Common myeloid progenitor, CD34-positive (primary cell): ENCODE results near the gene MT1B.

Source experiments
- CTCF ChIA-PET: fragments of 350-600 bp; sonication (Branson Sonifier 250); formaldehyde crosslinking; loops from one replicate; lab custom pipeline; 2021; ENCODE audit warnings: antibody characterized with exemption; lab: Charles Lee
- POLR2A ChIA-PET: fragments of 350-600 bp; sonication (Branson Sonifier 250); formaldehyde crosslinking; loops from one replicate; lab custom pipeline; 2021; ENCODE audit warnings: antibody characterized with exemption; lab: Charles Lee
- DNase-seq, 3 donors: peaks; one replicate each; pipeline versions ENCODE4 v3.0.0 to v3.0.0-alpha.2; 2013
- H3K27ac ChIP-seq, 2 experiments: 1 replicate in 1 of 2; 2 replicates in 1 of 2; pipeline ENCODE4 v1.7.0; 2013; ENCODE audit warnings: inconsistent platforms in 2 of 2, low read length in 2 of 2, mild to moderate bottlenecking in 2 of 2, low read depth in 1 of 2, moderate library complexity in 1 of 2; ENCODE audit not compliant: severe bottlenecking in 2 of 2, insufficient read depth in 1 of 2, poor library complexity in 1 of 2
- H3K27me3 ChIP-seq, 5 experiments: replicated peaks in 2 of 5; 1 replicate in 3 of 5; 2 replicates in 2 of 5; pipeline versions ENCODE4 v1.6.1 to v1.7.0; 2013; ENCODE audit warnings: low read length in 4 of 5, mild to moderate bottlenecking in 2 of 5, moderate library complexity in 2 of 5, inconsistent platforms in 1 of 5; ENCODE audit not compliant: insufficient read depth in 5 of 5, control insufficient read depth in 4 of 5
- H3K36me3 ChIP-seq, 4 experiments: 1 replicate in 2 of 4; 2 replicates in 2 of 4; pipeline versions ENCODE4 v1.6.1 to v1.7.0; 2013; ENCODE audit warnings: low read length in 3 of 4, control low read depth in 1 of 4, mild to moderate bottlenecking in 1 of 4; ENCODE audit not compliant: control insufficient read depth in 4 of 4, insufficient read depth in 4 of 4
- H3K4me1 ChIP-seq, 4 experiments: 1 replicate in 3 of 4; 2 replicates in 1 of 4; pipeline versions ENCODE4 v1.6.1 to v1.7.1; 2013; ENCODE audit warnings: low read length in 3 of 4, mild to moderate bottlenecking in 3 of 4, control low read depth in 1 of 4, inconsistent platforms in 1 of 4, moderate library complexity in 1 of 4; ENCODE audit not compliant: control insufficient read depth in 4 of 4, insufficient read depth in 4 of 4; ENCODE audit errors: control extremely low read depth in 1 of 4
- H3K4me3 ChIP-seq, 7 experiments: 1 replicate in 4 of 7; 2 replicates in 3 of 7; pipeline versions ENCODE4 v1.5.1 to v1.7.0; 2013; ENCODE audit warnings: mild to moderate bottlenecking in 7 of 7, low read length in 6 of 7, moderate library complexity in 6 of 7, inconsistent platforms in 2 of 7, low read depth in 2 of 7, control low read depth in 1 of 7; ENCODE audit not compliant: insufficient read depth in 4 of 7, control insufficient read depth in 1 of 7; ENCODE audit errors: extremely low read depth in 1 of 7
- H3K9me3 ChIP-seq, 5 experiments: 1 replicate in 4 of 5; 2 replicates in 1 of 5; pipeline versions ENCODE4 v1.6.1 to v1.7.1; 2013; ENCODE audit warnings: low read length in 4 of 5, mild to moderate bottlenecking in 2 of 5, inconsistent platforms in 1 of 5, low read depth in 1 of 5, moderate library complexity in 1 of 5; ENCODE audit not compliant: control insufficient read depth in 4 of 5, insufficient read depth in 2 of 5; ENCODE audit errors: control extremely low read depth in 1 of 5
- WGBS: methylation state at CpG from one replicate; pipeline ENCODE4 v1.1.5; 2013; ENCODE audit not compliant: insufficient coverage; 5-methylcytosine and 5-hydroxymethylcytosine counted together

Gene MT1B

DNA sequence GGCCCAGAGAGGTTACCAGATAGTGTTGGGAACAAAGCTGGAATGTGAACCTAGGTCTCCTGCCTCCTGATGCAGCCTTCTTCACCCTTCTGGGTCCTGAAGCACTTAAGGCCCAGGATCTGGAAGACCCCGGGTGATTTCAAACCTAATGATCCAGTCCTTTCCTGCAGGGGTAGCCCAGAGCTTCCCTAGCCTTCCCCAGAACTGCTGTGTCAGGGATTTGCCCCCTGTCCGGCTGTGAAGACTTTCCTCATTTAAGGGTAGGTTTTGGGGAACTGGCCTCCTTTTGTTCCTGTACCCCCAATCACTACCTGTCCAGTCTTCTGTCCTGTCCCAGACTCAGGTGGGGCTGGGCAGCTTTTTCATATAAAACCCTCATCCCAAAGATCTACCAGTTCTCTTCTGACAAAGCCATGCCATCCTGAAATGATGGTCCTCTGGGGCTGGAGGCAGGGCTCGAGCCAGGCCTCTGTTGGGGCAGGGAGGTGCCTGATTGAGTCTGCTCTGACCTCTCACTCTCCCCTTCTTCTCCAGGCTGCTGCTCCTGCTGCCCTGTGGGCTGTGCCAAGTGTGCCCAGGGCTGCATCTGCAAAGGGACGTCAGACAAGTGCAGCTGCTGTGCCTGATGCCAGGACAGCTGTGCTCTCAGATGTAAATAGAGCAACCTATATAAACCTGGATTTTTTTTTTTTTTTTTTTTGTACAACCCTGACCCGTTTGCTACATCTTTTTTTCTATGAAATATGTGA lies 31.9 kb downstream of the MT1B start:
- no peak for DNase-seq
- ChIA-PET CTCF (interaction anchor here (0.6 to 1.8 kb wide), 7 partner anchors 10 to 18 kb away, joined by 3 to 6 read pairs (median 4); partner anchors contain the start of gene MT1G), POLR2A (no interaction called here)
- H3K27me3 ChIP-seq, result peaks cover 0 to 26% (median 16%) of the 10 kb centered on the region in 5 experiments
- H3K4me1 ChIP-seq, result peaks cover 0 to 16% (median 13%) of the 10 kb centered on the region in 4 experiments
- no peak overlapping the region for H3K27ac ChIP-seq
- H3K36me3 ChIP-seq, result no peaks in the 10 kb centered on the region
- H3K9me3 ChIP-seq, result peaks cover 0 to 11% (median 5%) of the 10 kb centered on the region in 5 experiments
- no peak overlapping the region for H3K4me3 ChIP-seq
- WGBS, result 96% methylated on average over 3 of the region's 5 CpGs

DNA sequence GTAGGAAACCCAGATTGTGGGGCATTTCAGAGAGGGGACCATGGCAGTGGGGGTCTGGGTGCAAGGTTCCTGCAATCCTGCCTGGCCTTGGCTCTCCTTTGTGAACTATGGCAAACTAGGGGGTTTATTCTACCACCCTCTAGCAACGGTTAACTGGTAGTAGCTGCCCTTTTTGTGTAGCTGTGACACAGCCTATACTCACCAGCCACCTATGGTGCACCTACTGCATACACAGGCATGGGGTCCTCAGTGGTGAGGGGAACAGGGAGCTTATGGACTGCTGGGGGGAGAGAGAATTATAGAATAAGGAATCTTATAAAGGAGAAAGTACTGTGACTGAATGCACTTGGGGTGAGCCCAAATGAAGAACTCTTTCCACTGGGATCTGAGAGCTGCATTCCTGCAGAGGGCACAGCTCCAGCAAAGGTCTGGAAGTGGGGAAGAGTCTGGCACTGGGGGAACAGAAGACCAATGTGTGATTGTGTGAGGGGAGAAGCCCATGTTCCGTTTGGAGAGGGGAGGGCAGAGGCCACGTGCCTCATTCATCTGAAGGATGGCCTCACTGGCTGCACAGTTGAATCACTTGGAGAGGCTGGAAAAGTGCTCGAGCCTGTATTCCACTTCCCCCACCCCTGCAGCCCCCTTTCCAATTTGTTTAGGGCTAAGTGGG lies 32.7 kb downstream of the MT1B start:
- H3K4me1 ChIP-seq, result peaks cover 0 to 16% (median 13%) of the 10 kb centered on the region in 4 experiments
- WGBS, result 71% methylated on average over 2 of the region's 4 CpGs
- peaks cover 0 to 26% (median 18%) of the 10 kb centered on the region in 5 experiments for H3K27me3 ChIP-seq
- no peak overlapping the region for H3K4me3 ChIP-seq
- DNase-seq, result no peak
- ChIA-PET CTCF (interaction anchor here (0.6 to 1.6 kb wide), 5 partner anchors 11 to 18 kb away, joined by 3 to 5 read pairs (median 3); no protein-coding TSS in a partner anchor), POLR2A (no interaction called here)
- no peak overlapping the region for H3K27ac ChIP-seq
- peaks cover 0 to 11% (median 5%) of the 10 kb centered on the region in 5 experiments for H3K9me3 ChIP-seq
- H3K36me3 ChIP-seq, result no peaks in the 10 kb centered on the region

GRCh38 chr16:56684926-56685590 lies 33.4 kb downstream of the MT1B start:
- no peak overlapping the region for H3K27ac ChIP-seq
- ChIA-PET POLR2A (no interaction called here), CTCF (interaction anchor here (1.0 to 1.3 kb wide), 2 partner anchors 11 to 17 kb away, joined by 3 to 4 read pairs; no protein-coding TSS in a partner anchor)
- H3K4me1 ChIP-seq, result peaks cover 0 to 16% (median 13%) of the 10 kb centered on the region in 4 experiments
- peaks cover 0 to 26% (median 18%) of the 10 kb centered on the region in 5 experiments for H3K27me3 ChIP-seq
- H3K4me3 ChIP-seq, result no peak overlapping the region
- H3K9me3 ChIP-seq, result peaks cover 0 to 11% (median 5%) of the 10 kb centered on the region in 5 experiments
- no peak for DNase-seq
- 100% methylated on average over 4 of the region's 4 CpGs for WGBS
- H3K36me3 ChIP-seq, result no peaks in the 10 kb centered on the region

DNA sequence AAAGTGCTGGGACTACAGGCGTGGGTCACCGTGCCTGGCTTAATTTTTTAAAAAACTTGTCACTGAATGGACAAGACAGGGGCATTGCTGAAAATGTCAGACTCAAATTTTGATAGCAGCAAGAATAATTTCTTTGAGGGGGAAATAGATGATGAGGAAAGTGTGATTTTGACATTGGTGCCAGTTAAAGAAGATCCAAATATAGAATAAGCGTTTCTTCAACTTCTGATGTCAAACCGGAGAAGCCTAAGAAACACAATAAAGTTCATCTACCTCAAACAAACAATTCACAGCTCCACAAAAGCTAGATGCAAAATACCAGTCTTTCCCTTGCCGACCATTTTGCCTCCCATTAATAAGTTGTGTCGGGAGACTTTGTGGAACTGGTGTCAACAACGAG lies 35.1 kb downstream of the MT1B start:
- 100% methylated on average over 4 of the region's 7 CpGs for WGBS
- H3K4me3 ChIP-seq, result no peak overlapping the region
- no peak overlapping the region for H3K27ac ChIP-seq
- ChIA-PET POLR2A (no interaction called here), CTCF (interaction anchor here (0.6 to 1.3 kb wide), 3 partner anchors 11 to 281 kb away, joined by 3 read pairs; partner anchors contain the start of gene MT1H)
- H3K4me1 ChIP-seq, result peaks cover 0 to 13% (median 12%) of the 10 kb centered on the region in 4 experiments
- H3K36me3 ChIP-seq, result no peaks in the 10 kb centered on the region
- peaks cover 0 to 21% (median 16%) of the 10 kb centered on the region in 5 experiments for H3K27me3 ChIP-seq
- no peak for DNase-seq
- peaks cover 0 to 11% (median 8%) of the 10 kb centered on the region in 5 experiments for H3K9me3 ChIP-seq

DNA sequence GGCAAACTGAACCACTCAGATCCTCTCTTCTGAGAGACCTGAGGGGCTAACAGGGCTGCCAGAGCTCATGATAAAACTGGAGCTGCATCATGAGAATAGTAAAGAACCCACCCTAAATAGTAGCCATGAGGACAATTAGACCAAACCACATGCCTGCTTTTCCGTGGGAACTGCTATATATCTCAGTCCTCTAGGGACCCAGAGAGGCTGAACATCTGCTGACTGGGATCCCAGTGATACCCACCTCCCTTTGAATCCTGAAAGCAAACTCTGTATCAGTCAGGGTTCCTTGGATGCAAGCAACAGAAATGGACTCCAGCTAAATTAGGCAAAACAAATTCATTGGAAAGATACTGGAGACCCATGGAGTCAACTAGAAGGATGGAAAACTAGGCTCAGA lies 37.1 kb downstream of the MT1B start:
- Histone ChIP-seq H3K9me3 (peaks cover 0 to 11% (median 8%) of the 10 kb centered on the region in 5 experiments), H3K27me3 (peaks cover 0 to 14% (median 5%) of the 10 kb centered on the region in 5 experiments), H3K4me1 (no peaks in the 10 kb centered on the region), H3K27ac (no peak overlapping the region), H3K4me3 (no peak overlapping the region), H3K36me3 (no peaks in the 10 kb centered on the region)
- no peak for DNase-seq
- CTCF ChIA-PET, result interaction anchor here (1.2 to 1.7 kb wide), 2 partner anchors 13 to 85 kb away, joined by 3 to 4 read pairs; no protein-coding TSS in a partner anchor
- POLR2A ChIA-PET, result no interaction called here
- WGBS, result 75% methylated on average over 1 of the region's 1 CpG

DNA sequence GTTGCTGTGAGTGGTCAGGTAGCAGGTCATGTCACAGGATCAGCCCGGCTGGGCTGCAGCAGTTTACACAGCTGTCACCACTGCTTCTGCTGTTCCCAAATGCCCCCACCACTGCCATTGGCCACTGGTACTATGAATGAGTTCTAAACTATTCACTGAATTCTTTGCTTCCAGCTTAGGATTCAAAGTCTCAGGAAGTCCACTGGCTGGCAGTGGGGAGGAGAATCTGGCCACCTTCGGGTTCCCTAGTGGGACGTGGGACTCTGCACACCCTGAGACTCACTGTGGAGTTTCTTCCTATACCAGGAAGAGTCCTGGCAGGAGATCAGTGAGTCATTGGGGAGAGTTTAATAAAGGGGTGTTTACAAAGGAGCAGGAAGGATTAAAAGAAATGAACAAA lies 37.5 kb downstream of the MT1B start:
- ChIA-PET POLR2A (no interaction called here), CTCF (interaction anchor here (1.2 to 1.7 kb wide), 2 partner anchors 13 to 85 kb away, joined by 3 to 4 read pairs; no protein-coding TSS in a partner anchor)
- Histone ChIP-seq H3K4me1 (no peaks in the 10 kb centered on the region), H3K27me3 (peaks cover 0 to 14% (median 4%) of the 10 kb centered on the region in 5 experiments), H3K9me3 (peaks cover 0 to 11% (median 8%) of the 10 kb centered on the region in 5 experiments), H3K4me3 (no peak overlapping the region), H3K27ac (no peak overlapping the region), H3K36me3 (no peaks in the 10 kb centered on the region)
- DNase-seq, result no peak
- 80% methylated on average over 2 of the region's 3 CpGs for WGBS
